Thyroid gland (tissue), 4 donors: ENCODE data around the gene NRK.

ENCODE experiments used
- POLR2A ChIP-seq, 2 donors: fragments of 450-650 bp; IDR thresholded peaks; one replicate each; pipeline ENCODE4 v1.6.1; 2017; ENCODE audit warnings: antibody characterized with exemption in 2 of 2, mild to moderate bottlenecking in 2 of 2, moderate library complexity in 1 of 2
- TF ChIP-seq, protein P1 (sequence below), 6 experiments: fragments of 200-600 bp in 3 of 6; fragments of 450-650 bp in 3 of 6; sonication (generic) in 3 of 6; IDR thresholded peaks; one replicate each; pipeline ENCODE4 v1.5.1; 2016 to 2019; ENCODE audit warnings: antibody characterized with exemption in 6 of 6, mild to moderate bottlenecking in 2 of 6, inconsistent platforms in 1 of 6, moderate library complexity in 1 of 6

DNA sequence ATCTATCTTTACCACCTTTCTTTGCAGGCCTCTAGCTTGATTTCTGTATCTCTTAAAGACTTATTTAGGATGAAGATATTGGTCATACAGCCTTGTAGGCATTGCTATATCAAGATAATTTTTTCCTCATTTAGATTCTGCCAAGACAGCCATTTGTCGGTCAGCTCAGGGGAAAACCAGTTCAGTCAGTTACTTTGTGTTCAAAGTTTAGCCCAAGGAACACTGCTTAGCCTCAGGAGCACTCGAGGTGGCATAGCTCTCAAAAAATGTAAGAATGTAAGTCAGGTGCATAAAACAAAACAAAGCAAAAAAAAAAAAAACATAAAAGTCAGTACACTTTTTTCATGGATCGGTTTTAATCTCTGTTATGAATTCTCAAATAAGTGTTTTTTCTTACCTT is 43.4 kb downstream of the NRK start:
- TF ChIP-seq, protein P1, sequence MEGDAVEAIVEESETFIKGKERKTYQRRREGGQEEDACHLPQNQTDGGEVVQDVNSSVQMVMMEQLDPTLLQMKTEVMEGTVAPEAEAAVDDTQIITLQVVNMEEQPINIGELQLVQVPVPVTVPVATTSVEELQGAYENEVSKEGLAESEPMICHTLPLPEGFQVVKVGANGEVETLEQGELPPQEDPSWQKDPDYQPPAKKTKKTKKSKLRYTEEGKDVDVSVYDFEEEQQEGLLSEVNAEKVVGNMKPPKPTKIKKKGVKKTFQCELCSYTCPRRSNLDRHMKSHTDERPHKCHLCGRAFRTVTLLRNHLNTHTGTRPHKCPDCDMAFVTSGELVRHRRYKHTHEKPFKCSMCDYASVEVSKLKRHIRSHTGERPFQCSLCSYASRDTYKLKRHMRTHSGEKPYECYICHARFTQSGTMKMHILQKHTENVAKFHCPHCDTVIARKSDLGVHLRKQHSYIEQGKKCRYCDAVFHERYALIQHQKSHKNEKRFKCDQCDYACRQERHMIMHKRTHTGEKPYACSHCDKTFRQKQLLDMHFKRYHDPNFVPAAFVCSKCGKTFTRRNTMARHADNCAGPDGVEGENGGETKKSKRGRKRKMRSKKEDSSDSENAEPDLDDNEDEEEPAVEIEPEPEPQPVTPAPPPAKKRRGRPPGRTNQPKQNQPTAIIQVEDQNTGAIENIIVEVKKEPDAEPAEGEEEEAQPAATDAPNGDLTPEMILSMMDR (IDR thresholded peaks at IDR 0.05), result no peak
- TF ChIP-seq POLR2A (IDR thresholded peaks at IDR 0.05), result no peak
